Gastroesophageal sphincter (tissue), 4 donors: ENCODE data around the gene CHMP2B. TPM values are rescaled to one million over a fixed set of nuclear protein-coding genes. Genes with fewer than 3 reads are reported as not detected.

Experiments used
- ATAC-seq: fragments of 150-250 bp; one replicate; pipeline ENCODE4 v1.9.1; 2016; ENCODE audit warnings: mild to moderate bottlenecking, moderate library complexity
- H3K27ac ChIP-seq, 4 donors: fragments of 200-600 bp; sonication (generic) in 3 of 4; 1 replicate in 3 of 4; 2 replicates in 1 of 4; pipeline ENCODE4 v1.5.1; 2016 to 2019
- H3K27me3 ChIP-seq: fragments of 200-600 bp; sonication (generic); one replicate; pipeline ENCODE4 v1.5.1; 2019
- H3K36me3 ChIP-seq, 2 donors: fragments of 200-600 bp; sonication (generic); one replicate each; pipeline ENCODE4 v1.5.1; 2019; ENCODE audit warnings: control low read depth in 1 of 2
- H3K4me1 ChIP-seq, 3 donors: fragments of 200-600 bp; sonication (generic); 1 replicate in 2 of 3; 2 replicates in 1 of 3; pipeline ENCODE4 v1.5.1; 2016 to 2019; ENCODE audit warnings: control low read depth in 2 of 3
- H3K4me3 ChIP-seq, 2 donors: fragments of 200-600 bp; sonication (generic); one replicate each; pipeline ENCODE4 v1.5.1; 2019; ENCODE audit warnings: mild to moderate bottlenecking in 1 of 2, moderate library complexity in 1 of 2
- H3K9me3 ChIP-seq, 3 donors: fragments of 200-600 bp; sonication (generic); one replicate each; pipeline ENCODE4 v1.5.1; 2017 to 2019; ENCODE audit warnings: control low read depth in 2 of 3
- EP300 ChIP-seq: sonication (generic); formaldehyde crosslinking; IDR thresholded peaks from one replicate; pipeline ENCODE4 v1.6.1; 2017; ENCODE audit warnings: antibody characterized with exemption, mild to moderate bottlenecking
- POLR2A ChIP-seq, 2 donors: fragments of 450-650 bp; IDR thresholded peaks; one replicate each; pipeline ENCODE4 v1.6.1; 2017; ENCODE audit warnings: antibody characterized with exemption in 2 of 2, mild to moderate bottlenecking in 2 of 2, moderate library complexity in 1 of 2
- POLR2AphosphoS5 ChIP-seq: sonication (generic); formaldehyde crosslinking; IDR thresholded peaks from one replicate; pipeline ENCODE4 v1.6.1; 2017; ENCODE audit warnings: antibody characterized with exemption
- WGBS, 2 donors: methylation state at CpG; one replicate each; pipeline ENCODE4 v1.1.5; 2018; ENCODE audit warnings: low coverage in 1 of 2; 5-methylcytosine and 5-hydroxymethylcytosine counted together
- total RNA-seq, 4 donors: library from RNA; depleted of rRNA; stranded (reverse); fragments of >200 nt; gene quantifications; one replicate each; pipeline ENCODE4 v1.1.0, GENCODE V29; 2016
- TF ChIP-seq, protein P1 (sequence below), 4 experiments: fragments of 200-600 bp in 2 of 4; fragments of 450-650 bp in 2 of 4; sonication (generic) in 1 of 4; IDR thresholded peaks; one replicate each; pipeline ENCODE4 v1.5.1; 2017 to 2019; ENCODE audit warnings: antibody characterized with exemption in 4 of 4, mild to moderate bottlenecking in 2 of 4, moderate library complexity in 2 of 4

CHMP2B gene
- total RNA-seq, 4 donors from 2014 or later = 42.3 to 63.3 (median 44.2) TPM

DNA sequence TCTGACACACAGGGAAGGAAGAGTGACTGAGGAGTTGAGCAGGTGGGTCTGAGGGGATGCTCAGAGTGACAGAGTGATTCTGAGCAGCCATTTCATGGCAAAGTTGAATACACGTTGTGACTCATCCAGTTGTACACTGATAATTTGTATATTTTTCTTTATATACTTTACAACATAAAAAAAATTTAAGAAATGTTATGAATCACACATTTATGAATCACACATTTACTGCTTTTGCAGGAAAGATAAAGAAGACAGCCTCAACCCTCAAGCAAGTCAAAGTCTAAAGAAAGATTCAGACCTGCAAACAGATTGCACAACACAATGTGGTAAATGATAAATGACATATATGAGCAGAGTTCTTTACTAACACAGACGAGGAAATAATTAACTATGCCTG is 21.0 kb upstream of the CHMP2B start:
- no peak overlapping the region for H3K27ac ChIP-seq
- H3K4me3 ChIP-seq = no peak overlapping the region
- no peaks in the 10 kb centered on the region for H3K4me1 ChIP-seq
- TF ChIP-seq POLR2AphosphoS5 (no peak), POLR2A (IDR thresholded peaks at IDR 0.05) (no peak), EP300 (no peak)
- TF ChIP-seq, protein P1, sequence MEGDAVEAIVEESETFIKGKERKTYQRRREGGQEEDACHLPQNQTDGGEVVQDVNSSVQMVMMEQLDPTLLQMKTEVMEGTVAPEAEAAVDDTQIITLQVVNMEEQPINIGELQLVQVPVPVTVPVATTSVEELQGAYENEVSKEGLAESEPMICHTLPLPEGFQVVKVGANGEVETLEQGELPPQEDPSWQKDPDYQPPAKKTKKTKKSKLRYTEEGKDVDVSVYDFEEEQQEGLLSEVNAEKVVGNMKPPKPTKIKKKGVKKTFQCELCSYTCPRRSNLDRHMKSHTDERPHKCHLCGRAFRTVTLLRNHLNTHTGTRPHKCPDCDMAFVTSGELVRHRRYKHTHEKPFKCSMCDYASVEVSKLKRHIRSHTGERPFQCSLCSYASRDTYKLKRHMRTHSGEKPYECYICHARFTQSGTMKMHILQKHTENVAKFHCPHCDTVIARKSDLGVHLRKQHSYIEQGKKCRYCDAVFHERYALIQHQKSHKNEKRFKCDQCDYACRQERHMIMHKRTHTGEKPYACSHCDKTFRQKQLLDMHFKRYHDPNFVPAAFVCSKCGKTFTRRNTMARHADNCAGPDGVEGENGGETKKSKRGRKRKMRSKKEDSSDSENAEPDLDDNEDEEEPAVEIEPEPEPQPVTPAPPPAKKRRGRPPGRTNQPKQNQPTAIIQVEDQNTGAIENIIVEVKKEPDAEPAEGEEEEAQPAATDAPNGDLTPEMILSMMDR (IDR thresholded peaks at IDR 0.05) = no peak
- H3K9me3 ChIP-seq = no peaks in the 10 kb centered on the region
- H3K27me3 ChIP-seq = no peaks in the 10 kb centered on the region
- no peak for ATAC-seq
- H3K36me3 ChIP-seq = no peaks in the 10 kb centered on the region
- 28 to 29% methylated on average over 2 of the region's 2 CpGs for WGBS, 2 donors

DNA sequence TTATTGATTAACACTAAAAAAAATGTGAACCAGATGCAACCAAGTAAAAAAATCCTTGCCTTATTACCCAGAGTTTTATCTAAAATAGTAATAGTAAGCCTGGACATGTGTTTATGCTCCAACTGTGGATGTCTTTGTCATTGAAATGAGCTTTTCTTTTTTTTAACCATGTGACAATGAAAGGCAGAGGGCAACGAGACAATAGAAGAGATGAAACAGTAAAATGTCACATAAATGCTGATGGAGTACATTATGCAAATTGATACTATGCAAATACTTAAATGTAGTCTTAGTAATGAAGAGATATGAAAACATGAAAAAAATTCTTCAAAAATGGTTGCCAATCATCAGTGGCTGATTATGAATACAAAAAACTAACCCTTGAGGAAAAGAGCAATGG is 20.5 kb upstream of the CHMP2B start:
- TF ChIP-seq POLR2AphosphoS5 = no peak
- no peak for TF ChIP-seq POLR2A (IDR thresholded peaks at IDR 0.05)
- TF ChIP-seq, protein P1 (IDR thresholded peaks at IDR 0.05) = no peak
- no peak for TF ChIP-seq EP300
- no peaks in the 10 kb centered on the region for H3K27me3 ChIP-seq
- WGBS, 2 donors = 39 to 62% methylated on average over 1 of the region's 1 CpG
- H3K36me3 ChIP-seq = no peaks in the 10 kb centered on the region
- no peaks in the 10 kb centered on the region for H3K9me3 ChIP-seq
- no peak overlapping the region for H3K4me3 ChIP-seq
- ATAC-seq = no peak
- no peak overlapping the region for H3K27ac ChIP-seq
- H3K4me1 ChIP-seq = no peaks in the 10 kb centered on the region

DNA sequence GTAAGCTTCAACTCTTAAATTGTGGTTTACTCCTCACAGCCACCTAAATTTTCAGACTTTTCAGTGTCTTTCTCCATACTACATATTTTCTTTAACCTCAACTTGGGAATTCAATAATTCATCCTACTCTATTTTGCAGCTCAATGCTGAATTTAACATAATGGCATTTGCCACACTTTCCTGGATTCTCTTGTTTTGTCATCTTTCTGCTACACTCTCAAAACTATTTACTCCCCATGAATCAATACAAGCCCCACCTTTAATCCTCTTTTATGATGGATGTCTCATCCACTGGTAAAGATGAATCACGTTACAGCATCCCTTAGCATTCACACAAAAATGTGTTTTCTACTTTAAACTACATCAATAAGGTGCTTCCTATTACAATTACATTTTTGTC is 19.6 kb upstream of the CHMP2B start:
- 33 to 45% methylated on average over 1 of the region's 1 CpG for WGBS, 2 donors
- Histone ChIP-seq H3K27ac (no peak overlapping the region), H3K4me3 (no peak overlapping the region), H3K27me3 (no peaks in the 10 kb centered on the region), H3K4me1 (no peaks in the 10 kb centered on the region), H3K9me3 (no peaks in the 10 kb centered on the region), H3K36me3 (no peaks in the 10 kb centered on the region)
- TF ChIP-seq POLR2AphosphoS5 (no peak), EP300 (no peak), POLR2A (IDR thresholded peaks at IDR 0.05) (no peak)
- TF ChIP-seq, protein P1 (IDR thresholded peaks at IDR 0.05) = no peak
- ATAC-seq = no peak

DNA sequence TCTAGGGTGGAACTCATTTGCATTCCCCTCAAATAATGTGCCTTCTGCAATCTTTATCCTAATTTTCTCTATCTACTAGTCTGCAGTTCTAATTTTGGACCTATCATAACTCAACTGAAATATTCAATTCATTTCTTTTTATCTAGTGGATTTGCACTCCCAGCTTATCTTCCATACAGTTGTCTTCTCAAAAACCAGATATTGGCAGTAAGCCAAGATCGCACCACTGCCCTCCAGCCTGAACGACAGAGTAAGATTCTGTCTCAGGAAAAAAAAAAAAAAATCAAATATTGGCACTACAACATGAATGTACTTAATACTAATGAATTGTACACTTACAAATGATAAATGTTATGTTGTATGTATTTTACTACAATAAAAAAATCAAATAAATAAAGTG is 18.0 kb upstream of the CHMP2B start:
- H3K27ac ChIP-seq = no peak overlapping the region
- ATAC-seq = no peak
- H3K27me3 ChIP-seq = no peaks in the 10 kb centered on the region
- H3K9me3 ChIP-seq = no peaks in the 10 kb centered on the region
- no peak for TF ChIP-seq EP300
- no peak for TF ChIP-seq POLR2AphosphoS5
- TF ChIP-seq POLR2A (IDR thresholded peaks at IDR 0.05) = no peak
- TF ChIP-seq, protein P1 (IDR thresholded peaks at IDR 0.05) = no peak
- H3K4me3 ChIP-seq = no peak overlapping the region
- no peaks in the 10 kb centered on the region for H3K4me1 ChIP-seq
- H3K36me3 ChIP-seq = no peaks in the 10 kb centered on the region
- WGBS, 2 donors = 24% methylated on average over 2 of the region's 2 CpGs; no CpG with 5 or more reads in 1 of the 2 donors

DNA sequence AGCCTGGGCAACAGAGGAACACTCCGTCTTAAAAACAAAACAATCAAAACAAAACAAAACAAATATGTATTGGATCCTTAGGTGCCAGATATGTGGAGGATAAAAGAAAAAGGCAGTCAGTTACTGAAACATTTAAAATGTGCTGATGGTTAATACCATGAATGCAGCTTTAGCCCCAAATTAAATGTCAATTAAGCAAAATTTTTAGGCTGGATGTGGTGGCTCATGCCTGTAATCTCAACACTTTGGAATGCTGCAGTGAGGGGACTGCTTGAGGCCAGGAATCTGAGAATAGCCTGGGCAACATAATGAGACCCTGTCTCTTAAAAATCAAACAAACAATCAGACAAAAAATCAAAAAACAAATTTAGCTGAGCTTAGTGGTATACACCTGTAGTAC is 8.5 kb upstream of the CHMP2B start:
- Histone ChIP-seq H3K27ac (no peak overlapping the region), H3K4me1 (no peaks in the 10 kb centered on the region), H3K9me3 (no peaks in the 10 kb centered on the region), H3K4me3 (no peak overlapping the region), H3K36me3 (no peaks in the 10 kb centered on the region), H3K27me3 (no peaks in the 10 kb centered on the region)
- 100% methylated on average over 1 of the region's 1 CpG; no CpG with 5 or more reads in 1 of the 2 donors for WGBS, 2 donors
- TF ChIP-seq, protein P1 (IDR thresholded peaks at IDR 0.05) = no peak
- TF ChIP-seq POLR2A (IDR thresholded peaks at IDR 0.05) = no peak
- TF ChIP-seq EP300 = no peak
- TF ChIP-seq POLR2AphosphoS5 = no peak
- ATAC-seq = no peak
